ENCODE results near the gene MGAT4A.

The MGAT4A gene

DNA sequence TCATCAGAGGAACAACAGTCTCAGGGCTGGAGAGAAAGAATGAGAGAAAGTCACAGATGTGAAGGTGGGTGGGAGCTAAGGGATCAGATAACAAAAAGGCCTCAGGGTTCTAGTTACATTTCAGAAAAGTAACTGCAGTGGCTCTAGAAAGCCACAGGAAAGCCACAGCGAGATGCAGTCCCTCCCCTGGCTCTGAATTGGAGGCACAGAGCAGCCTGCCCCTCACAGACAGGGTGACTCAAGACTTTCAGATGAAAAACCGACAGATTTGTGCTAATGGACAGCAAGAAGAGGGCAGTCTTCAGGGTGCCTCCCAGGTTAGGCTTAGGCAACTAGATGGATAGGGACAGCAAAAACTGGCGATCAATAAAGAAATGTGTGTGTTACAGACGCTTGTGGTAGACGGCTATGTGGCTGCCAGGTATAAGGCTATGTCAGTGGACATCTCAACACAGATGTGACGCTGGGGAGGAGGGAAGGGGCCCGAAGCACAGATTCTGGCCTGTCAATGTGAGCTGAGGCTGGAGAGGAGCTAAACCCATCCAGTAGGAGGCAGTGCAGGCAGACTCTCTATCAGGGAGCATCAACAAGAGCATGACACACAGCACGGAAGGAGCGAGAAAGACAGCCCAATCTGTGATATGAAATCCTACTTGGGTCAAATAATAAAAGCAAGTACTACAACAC, 96.4 kb downstream of the MGAT4A start:
- peak; percentile 66 for TF ChIP-seq CTCF (conservative IDR thresholded peaks at IDR 0.05)
- no peak for TF ChIP-seq ZFX (IDR thresholded peaks at IDR 0.05)
- no peak overlapping the region for H3K27ac ChIP-seq

- TF ChIP-seq ZFX (IDR thresholded peaks at IDR 0.05) = no peak
- TF ChIP-seq CTCF (conservative IDR thresholded peaks at IDR 0.05) = no peak
- no peak overlapping the region for H3K27ac ChIP-seq
Measured at GRCh38 chr2:98632351-98632750, 98.6 kb downstream of the MGAT4A start.

DNA sequence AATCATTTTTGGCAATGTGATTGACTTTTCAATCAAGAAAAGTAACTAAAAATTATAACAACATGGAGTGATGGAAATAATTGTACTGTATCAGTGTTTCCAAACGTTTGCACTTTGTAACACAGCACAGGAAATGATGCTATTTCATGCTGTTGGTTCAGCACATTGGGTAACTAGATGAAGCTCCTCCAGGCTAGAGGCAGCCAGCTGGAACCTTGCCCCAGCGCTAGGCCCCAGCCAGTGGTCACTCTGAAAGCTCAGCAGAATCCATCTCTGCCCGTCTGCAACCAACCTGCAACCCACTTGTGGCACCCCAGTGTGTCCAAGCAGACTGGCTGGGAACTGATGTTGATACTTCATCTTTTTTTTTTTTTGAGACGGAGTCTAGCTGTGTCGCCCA, 107.3 kb downstream of the MGAT4A start:
- TF ChIP-seq ZFX (IDR thresholded peaks at IDR 0.05) = no peak
- TF ChIP-seq CTCF (conservative IDR thresholded peaks at IDR 0.05) = no peak

DNA sequence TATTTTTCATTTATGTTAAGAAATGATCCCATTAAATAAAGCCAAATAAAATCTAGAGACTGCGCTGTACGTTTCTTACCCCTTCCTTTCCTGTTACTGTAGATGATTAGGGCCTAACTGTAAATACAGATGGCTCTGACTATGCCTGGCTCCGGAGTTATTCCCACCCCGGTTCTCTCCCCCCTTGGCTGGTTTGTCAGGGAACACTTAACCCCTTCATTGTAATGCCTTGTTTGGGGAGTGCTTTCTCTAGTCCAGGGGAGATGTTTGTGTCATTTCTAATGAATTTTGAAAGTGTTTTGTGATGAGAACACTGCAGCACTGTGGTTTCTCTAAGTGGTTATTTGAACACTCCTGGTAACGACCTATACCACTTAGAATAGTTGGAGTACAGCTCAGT, 113.8 kb downstream of the MGAT4A start:
- H3K27ac ChIP-seq = no peak overlapping the region
- no peak for TF ChIP-seq ZFX (IDR thresholded peaks at IDR 0.05)
- no peak for TF ChIP-seq CTCF (conservative IDR thresholded peaks at IDR 0.05)

More for the DNA sequence above, 107.3 kb downstream of the MGAT4A start:
- H3K27ac ChIP-seq = no peak overlapping the region

DNA sequence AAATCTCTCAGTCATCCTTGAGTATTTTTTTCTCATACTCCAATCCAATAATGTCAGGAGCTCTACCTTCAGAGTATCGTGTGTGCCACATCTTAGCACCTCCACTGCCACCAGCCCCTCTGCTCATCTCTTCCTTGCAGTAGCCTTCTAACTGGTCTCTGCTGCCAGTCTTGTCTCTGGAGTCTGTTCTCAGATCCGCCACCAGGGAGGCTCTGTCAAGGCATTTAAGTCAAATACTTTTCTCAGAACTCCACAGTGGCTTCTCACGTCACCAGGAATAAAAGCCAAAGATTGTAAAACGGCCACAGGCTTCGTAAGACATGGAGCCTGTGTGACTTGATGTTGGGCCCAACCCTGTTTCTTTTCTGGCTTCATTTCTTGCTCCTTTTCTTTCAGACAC, 115.5 kb downstream of the MGAT4A start:
- H3K27ac ChIP-seq = no peak overlapping the region
- TF ChIP-seq ZFX (IDR thresholded peaks at IDR 0.05) (no peak), CTCF (conservative IDR thresholded peaks at IDR 0.05) (no peak)

DNA sequence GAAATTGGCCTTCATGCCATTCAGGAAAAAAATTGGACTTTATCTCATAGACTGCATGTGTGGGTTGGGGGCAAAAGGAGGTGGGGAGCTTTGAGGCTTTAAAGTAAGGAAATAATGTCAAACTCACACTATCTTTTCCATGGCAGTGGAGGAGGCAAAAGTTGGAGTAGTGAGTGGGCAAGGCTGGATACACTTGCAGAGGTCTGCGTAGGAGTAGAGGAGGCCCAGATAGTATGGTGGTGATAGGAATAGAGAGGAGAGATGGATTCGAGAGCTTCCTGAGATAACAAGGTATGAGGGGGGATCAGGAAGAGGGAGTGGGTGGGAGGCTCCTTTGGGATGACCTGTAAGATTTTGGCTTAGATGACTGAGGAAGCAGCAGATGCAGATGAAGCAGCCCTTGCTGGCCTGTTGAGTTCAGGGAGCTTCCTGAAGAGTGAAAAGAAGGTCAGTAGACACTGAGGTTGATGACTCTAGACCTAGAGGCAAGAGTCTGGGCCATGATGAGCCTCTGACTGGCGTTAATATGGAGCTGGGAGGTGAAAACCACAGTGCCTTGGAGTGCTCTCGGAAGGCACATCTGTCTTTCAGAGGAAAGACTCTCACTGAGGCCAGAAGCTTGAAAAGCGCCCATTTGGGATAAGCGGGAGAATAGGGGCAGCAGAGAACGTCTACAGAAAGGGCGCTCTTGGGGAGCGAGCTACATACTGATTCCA, 116.8 kb downstream of the MGAT4A start:
- TF ChIP-seq ZFX (IDR thresholded peaks at IDR 0.05) (no peak), CTCF (conservative IDR thresholded peaks at IDR 0.05) (no peak)
- no peak overlapping the region for H3K27ac ChIP-seq

DNA sequence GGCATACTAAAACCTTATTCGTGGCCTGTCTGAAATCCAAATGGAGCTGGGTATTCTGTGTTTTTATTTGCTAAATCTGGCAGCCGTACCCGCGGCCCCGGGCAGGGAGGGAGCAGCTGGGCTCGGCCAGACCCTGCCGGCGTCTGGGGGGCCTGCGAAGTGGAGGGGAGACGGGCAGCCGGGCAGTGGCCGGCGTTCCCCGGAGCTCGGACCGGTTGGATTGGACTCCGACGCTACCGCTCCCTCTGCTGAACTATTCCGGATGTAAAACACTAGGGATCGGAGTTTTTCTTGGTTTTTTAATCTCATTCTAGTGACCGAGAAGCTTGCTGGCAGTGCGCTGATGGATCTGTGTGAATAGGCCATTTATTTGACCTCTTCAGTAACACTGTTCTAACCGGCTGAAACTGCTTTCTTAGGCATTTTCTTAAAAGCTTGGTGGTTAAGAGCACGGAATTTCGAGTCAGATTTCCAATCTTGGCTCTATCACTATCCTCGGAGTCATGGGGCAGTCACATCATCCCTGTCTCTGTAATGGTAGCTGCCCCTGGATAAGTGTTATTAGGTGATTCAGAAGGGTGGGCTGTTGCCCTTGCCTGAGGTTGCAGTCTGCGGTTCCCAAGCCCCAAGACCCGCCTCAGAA, 121.8 kb downstream of the MGAT4A start:
- peak overlapping the region; percentile 92 for H3K27ac ChIP-seq

More for the DNA sequence above, 121.8 kb downstream of the MGAT4A start:
- TF ChIP-seq ZFX (IDR thresholded peaks at IDR 0.05) (peak; percentile 65; the same call in 1 of the 2 replicates), CTCF (conservative IDR thresholded peaks at IDR 0.05) (no peak)
